RCC 7860 (cell line): ENCODE results near the gene MEF2A.
A peak's percentile ranks its signal among the peaks of the same experiment; 100 is the strongest.
"Not testable (repeated sequence)": the region's sequence is repeated elsewhere in the genome, so short reads cannot be mapped to it uniquely, and the experiment has no call there.

ENCODE experiments used
- DNase-seq: peaks from one replicate; pipeline ENCODE4 v3.0.0-alpha.2; 2015; ENCODE audit warnings: low spot score
- FAIRE-seq: peaks from 2 replicates; lab custom pipeline; 2012; peaks lifted over from hg19 to GRCh38; lab: Jason Lieb, UNC

The MEF2A gene

DNA sequence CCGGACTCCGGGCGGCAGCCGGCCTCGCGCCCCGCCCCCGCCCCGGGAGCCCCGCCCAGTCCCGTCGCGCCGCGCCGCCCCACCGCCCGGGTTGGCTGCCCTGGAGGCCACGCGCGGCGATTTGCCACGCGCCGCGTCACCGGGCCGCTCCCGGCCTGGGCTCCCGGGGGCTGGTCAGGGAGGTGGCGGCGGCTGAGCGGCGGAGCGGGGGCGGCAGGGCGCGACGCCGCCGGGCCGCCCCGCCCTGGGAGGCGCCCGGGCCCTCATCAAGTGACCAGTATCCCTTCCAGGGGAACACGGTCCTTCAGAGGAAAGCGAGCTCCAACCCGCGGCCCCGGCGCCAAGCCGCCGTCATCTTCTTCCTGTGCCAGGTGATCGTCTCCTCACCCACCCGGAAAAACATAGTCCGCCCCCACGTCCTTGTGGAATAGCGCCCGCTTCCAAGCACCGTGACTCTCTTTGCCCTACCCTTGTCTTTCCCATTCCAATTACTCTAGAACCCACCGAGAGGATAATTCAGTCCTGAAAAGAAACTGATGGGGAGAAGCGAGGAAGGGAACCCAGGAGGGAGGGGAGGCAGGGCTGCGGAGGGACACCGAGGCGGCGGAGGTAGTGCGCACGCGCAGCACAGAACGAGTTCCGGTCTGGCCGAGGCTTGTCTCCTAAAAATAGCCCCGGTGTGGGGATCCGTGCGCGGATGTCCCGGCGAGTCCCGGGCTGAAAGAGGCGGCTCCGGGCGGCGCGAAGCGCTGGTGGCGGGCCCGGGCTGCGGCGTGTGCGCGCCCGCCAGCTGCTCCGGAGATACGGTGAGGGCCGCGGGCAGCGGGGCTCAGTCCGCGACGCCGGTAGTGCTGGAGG is at the start of gene MEF2A:
Gene MEF2A, plus strand, starts transcription at position 686 of the 858 bp plus-strand sequence. CDS start 67,136 bp downstream, outside the sequence.
- FAIRE-seq (no peak), DNase-seq (peak; percentile 63)

DNA sequence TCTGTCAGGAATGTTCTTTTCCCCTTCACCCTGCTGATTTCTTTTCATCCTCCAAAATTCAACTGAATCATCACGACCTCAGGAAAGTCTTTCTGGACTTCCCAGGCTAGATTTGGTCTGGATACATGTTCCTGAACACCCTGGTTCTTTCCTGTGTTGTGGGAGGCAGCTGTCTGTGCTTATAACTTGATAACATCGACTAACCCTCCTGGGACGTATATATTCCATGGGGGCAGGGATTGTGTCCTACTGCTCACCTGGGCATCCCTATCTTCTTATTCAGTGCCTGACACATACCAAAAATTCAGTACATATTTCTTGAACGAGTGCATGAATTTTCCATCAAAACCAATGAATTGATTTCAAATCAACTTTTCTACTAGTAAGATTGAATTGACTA is 47.6 kb upstream of the MEF2A start:
- no peak for DNase-seq
- no peak for FAIRE-seq

DNA sequence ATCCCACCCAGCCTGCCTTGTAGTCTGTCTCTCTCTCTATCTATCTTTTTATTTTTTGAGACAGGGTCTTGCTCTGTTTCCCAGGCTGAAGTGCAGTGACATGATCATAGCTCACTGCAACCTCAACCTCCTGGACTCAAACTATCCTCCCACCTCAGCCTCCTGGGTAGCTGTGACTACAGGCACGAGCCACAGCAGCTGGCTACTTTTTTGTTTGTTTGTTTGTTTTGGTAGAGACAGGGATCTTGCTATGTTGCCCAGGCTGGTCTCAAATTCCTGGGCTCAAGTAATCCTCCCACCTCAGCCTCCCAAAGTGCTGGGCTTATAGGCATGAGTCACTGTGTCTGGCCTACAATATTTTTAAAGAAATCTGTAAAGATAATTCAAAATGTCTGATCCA is 46.4 kb upstream of the MEF2A start:
- not testable (repeated sequence) for FAIRE-seq

DNA sequence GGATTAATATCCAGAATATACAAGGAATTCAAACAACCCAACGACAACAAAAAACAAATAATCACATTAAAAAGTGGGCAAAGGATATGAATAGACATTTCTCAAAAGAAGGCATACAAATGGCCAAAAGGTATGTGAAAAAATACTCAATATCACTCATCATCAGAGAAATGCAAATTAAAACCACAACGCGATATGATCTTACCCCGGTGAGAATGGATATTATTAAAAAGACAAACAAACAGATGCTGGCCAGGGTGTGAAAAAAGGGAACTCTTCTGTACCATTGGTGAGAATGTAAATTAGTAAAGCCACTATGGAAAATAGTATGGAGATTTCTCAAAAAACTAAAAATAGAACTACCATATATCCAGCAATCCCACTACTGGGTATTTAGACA is 43.5 kb upstream of the MEF2A start:
- FAIRE-seq (no peak), DNase-seq (no peak)

More for the DNA sequence above, 46.4 kb upstream of the MEF2A start:
- not testable (repeated sequence) for DNase-seq

DNA sequence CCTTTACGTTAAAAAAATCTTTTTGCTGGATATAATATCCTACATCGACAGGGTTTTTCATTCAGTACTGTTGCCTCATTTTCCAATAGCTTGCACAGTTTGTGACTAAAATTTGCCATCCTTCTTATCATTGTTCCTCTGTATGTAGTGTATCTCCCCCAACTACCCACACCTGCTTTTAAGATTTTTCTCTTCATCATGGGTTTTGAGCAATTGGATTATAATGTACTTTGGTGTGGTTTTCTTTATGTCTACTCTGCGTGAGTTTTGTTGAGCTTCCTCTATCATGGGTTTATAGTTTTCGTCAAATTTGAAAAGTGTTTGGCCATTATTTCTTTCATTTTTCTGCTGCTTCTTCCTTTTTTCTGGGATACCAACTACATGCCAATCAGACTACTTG is 39.6 kb upstream of the MEF2A start:
- DNase-seq (no peak), FAIRE-seq (no peak)

DNA sequence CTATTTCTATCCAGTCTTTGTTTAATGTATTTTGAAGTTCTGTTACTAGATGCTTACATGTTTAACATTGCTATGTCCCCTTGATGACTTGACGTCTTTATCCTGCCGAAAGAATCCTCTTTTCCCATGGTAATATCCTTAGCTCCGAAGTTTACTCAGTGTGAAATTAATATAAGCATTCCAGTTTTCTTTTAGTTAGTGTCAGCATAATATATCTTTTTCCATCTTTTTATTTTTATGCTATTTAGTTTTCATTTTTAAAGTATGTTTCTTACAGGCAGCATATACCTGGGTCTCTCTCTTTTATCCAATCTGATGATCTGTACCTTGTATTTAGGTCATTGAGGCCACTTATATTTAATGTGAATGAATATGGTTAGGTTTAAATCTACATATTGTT is 39.1 kb upstream of the MEF2A start:
- no peak for DNase-seq
- no peak for FAIRE-seq

DNA sequence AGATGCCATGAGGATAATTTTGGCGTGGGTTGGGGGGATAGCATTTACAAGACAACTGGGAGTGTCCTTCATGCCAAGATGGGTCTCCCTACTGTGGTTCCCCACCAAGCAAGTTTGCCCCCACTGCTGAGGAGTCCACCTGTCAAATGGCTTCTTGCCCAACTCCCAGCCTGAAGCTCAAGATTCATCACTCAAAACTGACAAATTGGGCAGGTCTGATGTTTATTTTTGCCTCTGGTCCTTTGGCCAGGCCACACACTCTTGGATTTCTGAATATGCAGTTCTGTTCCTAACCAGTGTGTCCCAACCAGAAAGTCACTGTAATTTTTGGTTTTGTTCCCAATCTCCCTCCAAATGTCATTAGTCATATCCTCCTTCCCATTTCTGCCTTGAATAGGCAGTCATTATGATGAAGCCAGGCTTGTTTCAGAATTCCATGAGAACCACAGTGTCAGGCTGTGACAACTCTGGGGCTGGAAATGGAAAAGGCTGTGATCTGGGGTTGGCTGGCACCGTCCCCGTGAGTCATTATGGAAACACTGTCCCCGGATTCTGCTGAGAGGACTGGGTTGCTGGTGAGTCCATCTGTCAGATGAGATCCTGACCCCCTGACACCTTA is 29.3 kb upstream of the MEF2A start:
- FAIRE-seq (peak; percentile 84), DNase-seq (peak; percentile 63)

DNA sequence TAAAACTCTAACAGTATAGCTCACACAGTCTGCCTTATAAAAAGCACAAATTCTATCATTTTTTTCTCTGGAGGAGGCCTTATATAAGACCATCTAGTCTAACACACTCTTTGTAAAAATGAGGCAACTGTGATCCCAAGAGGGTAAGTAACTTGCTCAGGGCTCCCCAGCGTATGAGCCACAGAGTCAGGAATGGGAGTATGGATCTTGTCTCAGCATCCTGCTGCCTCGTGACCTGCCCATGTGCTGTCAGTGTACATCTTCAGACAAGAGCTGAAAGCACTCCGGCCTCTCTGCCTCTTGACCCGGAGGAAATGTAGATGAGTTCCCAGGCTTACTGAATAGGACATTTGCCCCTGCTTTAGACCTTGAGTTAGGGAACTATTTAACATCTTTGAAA is 28.4 kb upstream of the MEF2A start:
- FAIRE-seq = no peak
- DNase-seq = no peak

DNA sequence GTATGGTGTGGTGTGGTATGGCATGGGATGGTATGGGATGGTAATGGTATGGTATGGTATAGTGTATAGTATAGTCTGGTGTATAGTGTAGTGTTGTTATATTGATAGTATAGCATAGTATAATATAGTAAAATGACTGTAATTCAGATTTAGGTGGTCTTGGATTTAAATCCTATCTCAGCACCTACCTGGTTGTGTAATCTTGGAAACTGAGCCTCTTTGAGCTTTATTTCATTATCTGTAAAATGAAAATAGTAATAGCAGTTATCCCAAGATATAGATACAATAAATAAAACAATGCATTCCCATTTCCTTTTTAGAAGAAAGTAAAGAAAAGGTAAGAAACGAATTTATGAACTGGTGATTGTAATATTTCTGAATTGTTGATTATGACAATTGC is 27.5 kb upstream of the MEF2A start:
- FAIRE-seq = no peak
- DNase-seq = no peak

DNA sequence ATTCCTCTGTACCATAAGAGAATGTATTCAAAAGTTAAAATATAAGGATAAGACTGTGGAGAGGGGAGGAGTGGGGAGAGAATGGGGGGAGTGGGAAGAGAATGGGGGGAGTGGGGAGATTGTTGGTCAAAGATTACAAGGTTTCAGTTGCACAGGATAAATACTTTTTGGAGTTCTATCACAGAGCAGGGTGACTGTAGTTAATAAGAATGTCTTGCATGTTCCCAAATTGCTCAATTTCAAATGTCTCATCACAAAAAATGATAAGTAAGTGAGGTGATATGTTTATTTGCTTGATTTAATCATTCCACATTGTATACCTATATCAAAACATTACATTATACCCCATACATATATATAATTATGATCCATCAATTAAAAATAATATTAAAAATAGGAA is 23.0 kb upstream of the MEF2A start:
- FAIRE-seq (no peak), DNase-seq (no peak)

DNA sequence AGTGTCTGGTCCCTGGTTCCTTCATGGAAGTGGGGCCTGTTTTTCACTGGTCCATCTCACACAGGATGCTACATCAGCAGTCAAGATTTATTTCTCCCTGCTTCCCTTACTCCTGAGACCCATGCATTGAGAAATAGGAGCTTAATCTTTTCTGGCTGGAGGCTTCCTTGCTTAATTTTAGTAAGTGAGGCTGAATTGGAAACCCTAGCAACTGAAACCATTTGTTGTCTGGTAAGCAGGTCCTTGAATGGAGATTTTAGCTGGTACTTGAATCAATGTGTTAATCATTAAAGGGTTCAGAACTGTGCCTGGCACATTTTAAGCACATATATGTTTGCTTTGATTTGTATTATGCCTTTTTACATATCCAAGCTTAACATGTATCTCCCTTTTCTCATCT is 20.2 kb upstream of the MEF2A start:
- FAIRE-seq = no peak

DNA sequence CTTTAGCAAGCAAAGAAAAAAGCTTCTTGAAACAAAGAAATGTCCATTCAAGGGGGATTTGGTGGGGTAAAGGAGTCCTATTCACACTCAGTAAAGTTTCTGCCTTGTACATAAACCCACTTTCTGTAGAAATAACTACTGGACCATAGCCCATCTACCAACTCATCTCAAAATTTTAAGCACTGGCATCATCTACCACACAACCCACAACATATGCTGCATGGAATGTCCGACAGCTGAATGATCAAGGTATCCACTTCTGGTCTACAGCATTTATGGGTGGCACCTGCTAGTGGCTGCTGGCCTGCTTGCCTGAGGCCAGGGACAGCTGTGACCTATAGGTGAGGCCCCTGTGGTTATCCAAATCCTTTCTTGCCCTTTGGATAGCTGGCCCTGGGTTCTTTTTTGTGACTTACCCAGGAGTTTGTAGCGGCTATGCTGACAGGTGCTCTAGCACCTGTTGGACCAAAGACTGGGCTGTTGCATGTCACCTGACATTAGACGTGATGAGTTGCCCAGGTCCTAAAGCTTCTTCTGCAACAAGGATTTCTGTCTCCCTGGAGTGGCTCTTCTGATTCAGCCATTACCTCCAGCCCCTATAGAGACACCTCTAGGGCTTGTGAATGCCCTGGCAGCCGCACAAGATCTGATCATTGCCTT is 19.2 kb upstream of the MEF2A start:
- FAIRE-seq = no peak

More for the DNA sequence above, 20.2 kb upstream of the MEF2A start:
- no peak for DNase-seq

DNA sequence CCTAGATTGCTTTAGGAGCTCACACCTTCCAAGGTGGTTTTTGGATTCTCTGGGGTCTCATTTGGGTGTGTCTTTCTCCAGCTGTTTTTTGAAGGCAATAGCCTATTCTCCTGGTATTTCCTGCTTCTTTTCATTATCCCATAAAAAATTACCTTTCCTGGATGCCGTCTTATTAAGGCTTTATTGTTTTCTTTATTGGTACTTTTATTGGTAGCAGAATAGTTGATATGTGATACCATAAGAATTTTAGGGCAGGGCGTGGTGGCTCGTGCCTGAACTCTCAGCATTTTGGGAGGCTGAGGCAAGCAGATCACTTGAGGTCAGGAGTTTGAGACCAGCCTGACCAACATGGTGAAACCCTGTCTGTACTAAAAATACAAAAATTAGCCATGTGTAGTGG is 18.3 kb upstream of the MEF2A start:
- DNase-seq (no peak), FAIRE-seq (no peak)

More for the DNA sequence above, 19.2 kb upstream of the MEF2A start:
- DNase-seq = no peak

DNA sequence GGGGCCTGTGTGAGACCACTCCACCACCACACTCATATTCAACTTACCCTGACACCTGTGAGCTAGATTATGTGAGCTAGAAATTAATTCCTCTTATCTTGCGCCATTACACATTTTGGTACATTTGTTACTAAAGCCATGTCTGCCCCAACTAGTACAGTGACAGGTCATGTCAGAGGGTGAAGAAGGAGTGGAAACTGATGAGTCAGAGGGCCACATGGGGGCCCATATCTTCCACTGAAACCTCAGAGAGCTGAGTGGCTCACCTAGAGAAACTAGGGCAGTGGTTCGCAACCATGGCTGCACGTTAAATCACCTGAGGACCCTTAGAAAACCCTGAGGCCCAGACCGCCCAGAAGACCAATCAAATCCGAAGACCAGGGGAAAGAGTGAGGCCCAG is 15.7 kb upstream of the MEF2A start:
- no peak for FAIRE-seq

DNA sequence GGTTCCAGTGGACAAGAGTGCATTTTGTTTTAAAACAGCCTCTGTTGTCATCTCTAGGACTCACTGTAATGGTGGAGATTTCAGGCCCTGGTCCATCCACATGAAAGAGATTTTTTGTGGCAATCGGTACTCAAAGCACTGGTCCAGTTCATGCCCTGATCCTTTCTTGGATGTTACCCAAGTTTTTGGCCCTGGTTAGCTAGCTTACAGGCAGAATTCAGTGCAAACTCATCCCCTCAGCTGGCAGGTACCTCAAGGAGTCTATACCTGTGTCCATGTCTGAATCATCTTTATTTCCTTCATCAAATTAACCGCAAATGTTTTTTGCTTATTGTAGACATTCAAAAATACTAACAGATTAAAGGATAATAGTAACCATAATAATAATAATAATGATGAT is 13.7 kb upstream of the MEF2A start:
- FAIRE-seq (no peak), DNase-seq (no peak)

More for the DNA sequence above, 15.7 kb upstream of the MEF2A start:
- no peak for DNase-seq

DNA sequence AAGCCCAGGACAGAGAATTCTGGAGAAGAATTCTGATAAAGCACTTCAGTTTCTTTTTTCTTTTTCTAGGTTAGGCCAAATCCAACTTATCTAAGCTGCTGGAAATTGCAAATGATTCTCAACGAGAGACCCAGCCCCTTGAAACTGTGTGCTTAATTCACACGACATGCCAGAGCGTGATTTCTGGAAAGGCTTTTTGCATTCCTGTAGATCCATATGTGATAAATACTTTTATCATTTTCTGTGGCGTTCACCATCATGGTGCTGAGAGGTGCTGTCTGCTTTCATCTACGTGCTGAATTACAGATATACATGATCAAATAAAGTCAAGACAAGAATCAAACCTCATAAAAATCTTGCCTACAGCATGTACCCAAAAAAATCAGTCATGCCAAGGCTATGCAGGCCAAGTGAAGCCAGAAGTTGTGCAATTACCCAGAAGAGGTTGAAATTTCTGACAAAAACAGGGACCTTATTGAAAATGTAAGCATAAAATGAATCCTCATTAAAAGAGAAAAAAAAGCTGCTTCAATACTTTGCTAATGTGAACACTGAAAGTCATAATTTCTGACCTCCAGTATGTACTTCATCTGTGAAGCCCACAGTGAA is 10.8 kb upstream of the MEF2A start:
- no peak for FAIRE-seq
- DNase-seq = no peak

DNA sequence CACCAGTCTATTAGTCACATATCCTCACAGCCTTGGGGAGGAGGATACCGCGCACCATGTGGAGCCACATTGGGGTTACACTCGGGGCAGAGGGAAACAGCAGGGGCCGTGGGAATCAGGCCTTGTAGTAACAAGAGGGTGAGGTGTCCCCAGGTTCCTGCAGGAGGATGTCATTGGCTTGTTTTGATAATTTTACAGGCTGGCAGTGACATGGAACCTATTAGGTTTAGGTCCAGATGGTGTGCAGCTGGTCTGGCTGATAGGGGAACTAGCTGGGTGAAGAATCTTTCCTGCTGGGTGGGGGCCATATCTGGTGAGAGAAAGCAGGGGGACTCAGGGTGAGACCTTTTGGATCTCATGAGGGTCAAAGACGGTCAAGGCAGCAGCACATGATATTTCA is 9.8 kb upstream of the MEF2A start:
- DNase-seq = no peak
- FAIRE-seq = no peak

DNA sequence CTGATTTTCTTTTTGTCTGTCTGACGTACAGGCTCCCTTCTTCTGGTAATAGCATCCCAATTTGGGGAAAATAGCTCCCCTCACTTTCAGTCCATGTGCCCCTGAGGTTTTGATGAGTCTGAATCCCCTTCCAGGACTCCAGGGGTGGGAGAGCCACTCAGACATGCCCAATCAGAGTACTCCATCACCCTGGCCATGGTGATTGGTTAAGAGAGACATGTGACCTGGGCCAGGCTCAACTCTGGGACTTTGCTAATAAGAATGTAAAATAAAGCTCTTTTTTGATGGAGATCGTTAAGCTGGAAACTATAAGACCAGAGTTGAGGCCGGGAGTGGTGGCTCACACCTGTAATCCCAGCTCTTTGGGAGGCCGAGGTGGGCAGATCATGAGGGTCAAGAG is 9.2 kb upstream of the MEF2A start:
- no peak for DNase-seq
- no peak for FAIRE-seq

DNA sequence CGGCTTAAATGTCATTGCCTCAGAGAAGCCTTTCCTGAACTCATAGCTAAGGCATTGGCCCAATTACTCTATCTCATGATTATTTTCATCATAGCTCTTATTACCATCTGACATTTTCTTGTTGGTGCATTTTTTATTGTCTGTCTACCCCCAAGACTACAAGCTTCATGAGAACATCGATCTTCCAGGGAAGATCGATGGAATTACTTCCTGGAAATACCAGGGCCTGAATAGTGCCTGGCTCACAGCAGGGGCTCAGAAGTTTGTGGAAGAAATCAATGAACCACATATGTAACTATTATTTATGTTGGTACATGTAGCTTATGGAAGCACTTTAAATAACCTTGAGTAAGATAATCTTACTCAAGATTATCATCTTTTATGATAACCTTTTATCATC is 7.7 kb upstream of the MEF2A start:
- DNase-seq (no peak), FAIRE-seq (no peak)

DNA sequence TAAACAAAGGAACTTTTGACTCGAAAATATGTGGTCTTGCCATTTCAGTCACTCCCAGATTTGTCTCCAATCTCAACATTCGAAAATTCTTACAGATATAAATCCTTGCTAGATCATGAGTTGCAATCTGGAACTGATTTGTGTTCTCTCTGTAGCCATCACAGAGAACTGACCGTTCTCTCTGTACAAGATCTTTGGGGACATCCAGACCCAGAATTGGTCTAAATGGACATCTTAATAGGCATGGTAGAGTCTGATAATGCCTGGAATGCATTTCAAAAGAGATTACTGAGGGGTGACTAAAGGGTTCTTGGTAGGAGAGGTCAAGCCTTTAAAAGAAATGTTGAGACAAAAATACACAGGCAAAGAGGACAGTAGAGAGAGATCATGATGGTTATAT is 7.2 kb upstream of the MEF2A start:
- FAIRE-seq (no peak), DNase-seq (no peak)

DNA sequence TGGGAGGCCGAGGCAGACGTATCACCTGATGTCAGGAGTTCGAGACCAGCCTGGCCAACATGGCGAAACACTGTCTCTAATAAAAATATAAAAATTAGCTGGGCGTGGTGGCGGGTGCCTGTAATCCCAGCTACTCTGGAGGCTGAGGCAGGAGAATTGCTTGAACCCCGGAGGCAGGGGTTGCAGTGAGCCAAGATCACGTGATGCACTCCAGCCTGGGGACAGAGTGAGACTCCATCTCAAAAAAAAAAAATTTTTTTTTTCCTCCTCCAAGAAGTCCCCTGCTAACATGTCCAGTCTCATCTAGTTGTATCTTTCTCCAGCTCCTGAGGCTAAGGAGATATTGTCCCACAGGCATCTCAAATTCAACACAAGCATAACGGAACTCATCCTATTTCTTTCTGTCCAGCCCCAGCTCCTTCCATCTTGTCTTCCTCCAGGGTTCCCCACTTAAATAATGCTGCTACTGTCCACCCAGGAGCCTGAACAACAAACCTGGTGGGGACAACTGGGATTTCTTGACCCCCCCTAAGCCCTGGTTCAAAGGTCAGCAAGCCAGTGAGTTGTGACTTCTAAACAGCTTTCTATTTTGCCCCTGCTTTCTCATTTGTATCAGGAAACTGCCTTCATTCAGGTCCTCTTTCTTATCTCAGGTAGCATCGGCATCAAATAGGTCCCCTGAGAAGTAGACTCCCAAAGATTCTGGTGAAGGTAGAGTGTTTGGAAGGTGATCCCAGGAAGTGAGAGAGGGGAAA is 4.1 kb upstream of the MEF2A start:
- DNase-seq (no peak), FAIRE-seq (no peak)
